ENCODE measurements around the gene DNAJC22. TPM values are rescaled to one million over a fixed set of nuclear protein-coding genes. Genes with fewer than 3 reads are reported as not detected.
"Not testable (repeated sequence)": the region's sequence is repeated elsewhere in the genome, so short reads cannot be mapped to it uniquely, and the experiment has no call there.

Gene DNAJC22
- total RNA-seq, 1 experiment from 2014 or later, result 0.24 TPM

DNA sequence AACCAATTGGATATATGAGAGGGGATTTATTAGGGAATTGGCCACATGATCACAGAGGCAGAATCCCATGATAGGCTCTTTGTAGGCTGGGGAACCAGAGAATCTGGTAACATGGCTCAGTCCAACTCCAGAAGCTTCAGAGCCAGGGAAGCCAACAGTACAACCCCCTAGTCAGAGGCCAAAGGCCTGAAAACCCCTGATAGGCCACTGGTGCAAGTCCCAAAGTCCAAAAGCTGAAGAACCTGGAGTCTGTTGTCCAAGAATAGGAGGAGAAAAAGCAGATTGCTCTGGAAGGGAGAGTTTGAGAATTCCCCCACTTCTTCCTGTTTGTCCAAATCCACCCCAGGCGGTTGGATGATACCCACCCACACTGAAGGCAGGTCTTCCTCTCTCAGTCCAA, 31.9 kb upstream of the DNAJC22 start:
- Mint-ChIP-seq H3K9me3 (no peaks in the 10 kb centered on the region), H3K27ac (no peak overlapping the region), H3K4me1 (no peaks in the 10 kb centered on the region), H3K4me3 (no peak overlapping the region), H3K36me3 (no peaks in the 10 kb centered on the region), H3K27me3 (ENCODE audit: low read depth) (peaks cover 25% of the 10 kb centered on the region)
- ATAC-seq (no peak), DNase-seq (ENCODE audit: low spot score) (no peak)
- CTCF ChIA-PET, result interaction anchor here (1.5 kb wide), 1 partner anchor 17 kb away, joined by 4 read pairs; no protein-coding TSS in a partner anchor
- POLR2A ChIA-PET, result no interaction called here
- no peak for TF ChIP-seq HMGA2 (CRISPR knock-in tag; IDR thresholded peaks at IDR 0.05)
- TF ChIP-seq ELF4 (CRISPR knock-in tag; IDR thresholded peaks at IDR 0.05; ENCODE audit: low read depth), result no peak
- TF ChIP-seq ZNF232 (CRISPR knock-in tag; IDR thresholded peaks at IDR 0.05), result no peak
- no peak for TF ChIP-seq ESRRA (CRISPR knock-in tag; IDR thresholded peaks at IDR 0.05; ENCODE audit: borderline replicate concordance)
- no peak for TF ChIP-seq FOXJ3 (CRISPR knock-in tag; IDR thresholded peaks at IDR 0.05; ENCODE audit: borderline replicate concordance)
- no peak for TF ChIP-seq ZNF671 (CRISPR knock-in tag; IDR thresholded peaks at IDR 0.05)
- no peak for TF ChIP-seq CREM (CRISPR knock-in tag; IDR thresholded peaks at IDR 0.05)
- TF ChIP-seq, protein P1, sequence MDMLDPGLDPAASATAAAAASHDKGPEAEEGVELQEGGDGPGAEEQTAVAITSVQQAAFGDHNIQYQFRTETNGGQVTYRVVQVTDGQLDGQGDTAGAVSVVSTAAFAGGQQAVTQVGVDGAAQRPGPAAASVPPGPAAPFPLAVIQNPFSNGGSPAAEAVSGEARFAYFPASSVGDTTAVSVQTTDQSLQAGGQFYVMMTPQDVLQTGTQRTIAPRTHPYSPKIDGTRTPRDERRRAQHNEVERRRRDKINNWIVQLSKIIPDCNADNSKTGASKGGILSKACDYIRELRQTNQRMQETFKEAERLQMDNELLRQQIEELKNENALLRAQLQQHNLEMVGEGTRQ (CRISPR knock-in tag; IDR thresholded peaks at IDR 0.05), result no peak
- TF ChIP-seq, protein P2, sequence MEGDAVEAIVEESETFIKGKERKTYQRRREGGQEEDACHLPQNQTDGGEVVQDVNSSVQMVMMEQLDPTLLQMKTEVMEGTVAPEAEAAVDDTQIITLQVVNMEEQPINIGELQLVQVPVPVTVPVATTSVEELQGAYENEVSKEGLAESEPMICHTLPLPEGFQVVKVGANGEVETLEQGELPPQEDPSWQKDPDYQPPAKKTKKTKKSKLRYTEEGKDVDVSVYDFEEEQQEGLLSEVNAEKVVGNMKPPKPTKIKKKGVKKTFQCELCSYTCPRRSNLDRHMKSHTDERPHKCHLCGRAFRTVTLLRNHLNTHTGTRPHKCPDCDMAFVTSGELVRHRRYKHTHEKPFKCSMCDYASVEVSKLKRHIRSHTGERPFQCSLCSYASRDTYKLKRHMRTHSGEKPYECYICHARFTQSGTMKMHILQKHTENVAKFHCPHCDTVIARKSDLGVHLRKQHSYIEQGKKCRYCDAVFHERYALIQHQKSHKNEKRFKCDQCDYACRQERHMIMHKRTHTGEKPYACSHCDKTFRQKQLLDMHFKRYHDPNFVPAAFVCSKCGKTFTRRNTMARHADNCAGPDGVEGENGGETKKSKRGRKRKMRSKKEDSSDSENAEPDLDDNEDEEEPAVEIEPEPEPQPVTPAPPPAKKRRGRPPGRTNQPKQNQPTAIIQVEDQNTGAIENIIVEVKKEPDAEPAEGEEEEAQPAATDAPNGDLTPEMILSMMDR (IDR thresholded peaks at IDR 0.05), result no peak
- no peak for TF ChIP-seq GTF2I (CRISPR knock-in tag; conservative IDR thresholded peaks at IDR 0.05)
- no peak for TF ChIP-seq TP53 (CRISPR knock-in tag; IDR thresholded peaks at IDR 0.05)
- TF ChIP-seq, protein P3, sequence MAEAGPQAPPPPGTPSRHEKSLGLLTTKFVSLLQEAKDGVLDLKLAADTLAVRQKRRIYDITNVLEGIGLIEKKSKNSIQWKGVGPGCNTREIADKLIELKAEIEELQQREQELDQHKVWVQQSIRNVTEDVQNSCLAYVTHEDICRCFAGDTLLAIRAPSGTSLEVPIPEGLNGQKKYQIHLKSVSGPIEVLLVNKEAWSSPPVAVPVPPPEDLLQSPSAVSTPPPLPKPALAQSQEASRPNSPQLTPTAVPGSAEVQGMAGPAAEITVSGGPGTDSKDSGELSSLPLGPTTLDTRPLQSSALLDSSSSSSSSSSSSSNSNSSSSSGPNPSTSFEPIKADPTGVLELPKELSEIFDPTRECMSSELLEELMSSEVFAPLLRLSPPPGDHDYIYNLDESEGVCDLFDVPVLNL (CRISPR knock-in tag; IDR thresholded peaks at IDR 0.05; ENCODE audit: borderline replicate concordance, low read depth), result no peak
- TF ChIP-seq, protein P4, sequence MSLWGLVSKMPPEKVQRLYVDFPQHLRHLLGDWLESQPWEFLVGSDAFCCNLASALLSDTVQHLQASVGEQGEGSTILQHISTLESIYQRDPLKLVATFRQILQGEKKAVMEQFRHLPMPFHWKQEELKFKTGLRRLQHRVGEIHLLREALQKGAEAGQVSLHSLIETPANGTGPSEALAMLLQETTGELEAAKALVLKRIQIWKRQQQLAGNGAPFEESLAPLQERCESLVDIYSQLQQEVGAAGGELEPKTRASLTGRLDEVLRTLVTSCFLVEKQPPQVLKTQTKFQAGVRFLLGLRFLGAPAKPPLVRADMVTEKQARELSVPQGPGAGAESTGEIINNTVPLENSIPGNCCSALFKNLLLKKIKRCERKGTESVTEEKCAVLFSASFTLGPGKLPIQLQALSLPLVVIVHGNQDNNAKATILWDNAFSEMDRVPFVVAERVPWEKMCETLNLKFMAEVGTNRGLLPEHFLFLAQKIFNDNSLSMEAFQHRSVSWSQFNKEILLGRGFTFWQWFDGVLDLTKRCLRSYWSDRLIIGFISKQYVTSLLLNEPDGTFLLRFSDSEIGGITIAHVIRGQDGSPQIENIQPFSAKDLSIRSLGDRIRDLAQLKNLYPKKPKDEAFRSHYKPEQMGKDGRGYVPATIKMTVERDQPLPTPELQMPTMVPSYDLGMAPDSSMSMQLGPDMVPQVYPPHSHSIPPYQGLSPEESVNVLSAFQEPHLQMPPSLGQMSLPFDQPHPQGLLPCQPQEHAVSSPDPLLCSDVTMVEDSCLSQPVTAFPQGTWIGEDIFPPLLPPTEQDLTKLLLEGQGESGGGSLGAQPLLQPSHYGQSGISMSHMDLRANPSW (CRISPR knock-in tag; conservative IDR thresholded peaks at IDR 0.05; ENCODE audit: low read depth), result no peak

DNA sequence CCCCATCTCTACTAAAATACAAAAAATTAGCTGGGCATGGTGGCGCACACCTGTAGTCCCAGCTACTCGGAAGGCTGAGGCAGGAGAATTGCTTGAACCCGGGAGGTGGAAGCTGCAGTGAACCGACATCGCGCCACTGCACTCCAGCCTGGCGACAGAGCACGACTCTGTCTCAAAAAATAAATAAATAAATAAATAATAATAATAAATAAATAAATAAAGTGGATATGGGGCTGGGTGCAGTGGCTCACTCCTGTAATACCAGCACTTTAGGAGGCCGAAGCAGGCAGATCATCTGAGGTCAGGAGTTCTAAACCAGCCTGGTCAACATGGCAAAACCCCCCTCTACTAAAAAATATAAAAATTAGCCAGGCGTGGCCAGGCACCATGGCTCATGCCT, 29.6 kb upstream of the DNAJC22 start:
- CTCF ChIA-PET, result interaction anchor here (1.4 to 1.8 kb wide), 2 partner anchors 25 to 31 kb away, joined by 5 to 11 read pairs; no protein-coding TSS in a partner anchor
- peaks cover 24% of the 10 kb centered on the region for H3K27me3 Mint-ChIP-seq (ENCODE audit: low read depth)

DNA sequence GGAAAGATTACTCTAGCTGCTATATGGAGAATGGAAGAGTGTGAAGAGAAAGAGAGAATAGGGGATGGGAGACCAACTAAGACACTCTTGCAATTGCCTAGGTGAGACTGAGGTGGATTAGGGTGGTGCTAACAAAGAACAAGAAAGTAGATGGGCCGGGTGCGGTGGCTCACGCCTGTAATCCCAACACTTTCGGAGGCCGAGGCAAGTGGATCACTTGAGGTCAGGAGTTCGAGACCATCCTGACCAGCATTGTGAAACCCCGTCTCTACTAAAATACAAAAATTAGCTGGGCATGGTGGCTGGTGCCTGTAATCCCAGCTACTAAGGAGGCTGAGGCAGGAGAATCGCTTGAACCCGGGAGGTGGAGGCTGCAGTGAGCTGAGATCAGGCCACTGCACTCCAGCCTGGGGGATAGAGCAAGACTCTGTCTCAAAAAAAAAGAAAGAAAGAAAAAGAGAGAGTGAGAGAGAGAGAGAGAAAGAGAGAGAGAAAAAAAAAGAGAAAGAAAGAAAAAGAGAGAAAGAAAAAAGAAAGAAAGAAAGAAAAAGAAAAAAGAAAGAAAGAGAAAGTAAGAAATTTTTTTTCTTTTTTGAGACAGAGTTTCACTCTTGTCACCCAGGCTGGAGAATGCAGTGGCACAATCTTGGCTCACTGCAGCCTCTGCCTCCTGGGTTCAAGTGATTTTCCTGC, 26.1 kb upstream of the DNAJC22 start:
- H3K36me3 Mint-ChIP-seq; H3K27ac Mint-ChIP-seq; POLR2A ChIA-PET; H3K9me3 Mint-ChIP-seq; ATAC-seq; DNase-seq (ENCODE audit: low spot score); H3K4me3 Mint-ChIP-seq: not testable (repeated sequence)
- CTCF ChIA-PET, result interaction anchor here (2.8 to 4.8 kb wide), 3 partner anchors 12 to 26 kb away, joined by 54 to 77 read pairs (median 73); partner anchors contain the start of genes DNAJC22 and PRPH
- Mint-ChIP-seq H3K4me1 (peaks cover 15% of the 10 kb centered on the region), H3K27me3 (ENCODE audit: low read depth) (peaks cover 15% of the 10 kb centered on the region)

More for the DNA sequence above, 29.6 kb upstream of the DNAJC22 start:
- H3K36me3 Mint-ChIP-seq; ATAC-seq; H3K9me3 Mint-ChIP-seq; H3K4me3 Mint-ChIP-seq; DNase-seq (ENCODE audit: low spot score); H3K27ac Mint-ChIP-seq; POLR2A ChIA-PET; H3K4me1 Mint-ChIP-seq: not testable (repeated sequence)
- 0 out of 2 replicates have a peak, but pooled peaks have one; percentile 7 for TF ChIP-seq HMGA2 (CRISPR knock-in tag; IDR thresholded peaks at IDR 0.05)

Data from WTC11 (cell line).